GM21786 (cell line): ENCODE measurements around the gene ATG7.
"Not testable (repeated sequence)": the region's sequence is repeated elsewhere in the genome, so short reads cannot be mapped to it uniquely, and the experiment has no call there.

ENCODE experiments used
- ATAC-seq: cut with Tn5 transposase; IDR thresholded peaks from one replicate; pipeline ENCODE4 v1.9.1; 2021; ENCODE audit not compliant: unreplicated experiment

ATG7 gene

DNA sequence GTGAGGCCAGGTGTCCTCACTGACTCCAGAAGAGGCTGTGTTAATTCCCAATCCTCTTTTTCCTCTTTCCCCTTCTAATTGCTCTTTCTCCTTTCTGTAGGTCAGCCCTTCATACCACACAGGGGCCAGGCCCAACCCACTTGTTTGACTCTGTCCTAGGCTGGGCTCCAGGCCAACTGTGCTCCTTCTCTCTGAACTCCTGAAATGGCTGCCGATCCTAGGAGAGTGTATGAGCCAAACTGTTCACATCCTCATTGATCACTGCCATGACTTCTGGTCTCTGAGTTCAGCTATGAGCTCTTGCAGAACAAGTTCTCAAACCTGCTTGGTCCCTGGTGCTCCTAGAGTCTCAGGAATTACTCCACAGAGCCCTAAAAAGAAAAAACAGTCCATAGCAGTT, 226.4 kb downstream of the ATG7 start:
- no peak for ATAC-seq

DNA sequence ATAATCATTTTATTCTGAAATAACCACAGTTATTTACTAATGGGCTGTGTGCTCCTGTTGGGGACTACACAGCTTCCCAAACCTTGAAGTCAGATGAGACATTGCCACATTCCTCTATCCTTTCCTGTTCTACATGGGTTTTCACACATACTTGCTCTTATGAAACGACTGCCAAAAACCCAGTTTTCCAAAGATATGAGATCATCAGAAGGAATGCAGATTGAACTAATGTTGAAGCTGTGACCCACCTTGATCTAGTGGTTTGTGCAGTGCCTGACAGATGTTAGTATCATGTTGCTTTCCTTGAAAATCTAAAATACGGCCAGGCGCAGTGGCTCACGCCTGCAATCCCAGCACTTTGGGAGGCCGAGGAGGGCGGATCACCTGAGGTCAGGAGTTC, 226.9 kb downstream of the ATG7 start:
- ATAC-seq = no peak

DNA sequence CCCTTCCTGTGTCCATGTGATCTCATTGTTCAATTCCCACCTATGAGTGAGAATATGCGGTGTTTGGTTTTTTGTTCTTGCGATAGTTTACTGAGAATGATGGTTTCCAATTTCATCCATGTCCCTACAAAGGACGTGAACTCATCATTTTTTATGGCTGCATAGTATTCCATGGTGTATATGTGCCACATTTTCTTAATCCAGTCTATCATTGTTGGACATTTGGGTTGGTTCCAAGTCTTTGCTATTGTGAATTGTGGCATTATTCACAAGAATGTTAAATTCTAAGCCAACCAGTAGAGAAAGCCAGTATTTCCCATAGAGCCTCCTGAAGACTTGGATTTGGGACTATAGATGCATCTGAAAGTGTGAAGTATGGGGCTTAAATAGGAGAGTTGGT, 230.2 kb downstream of the ATG7 start:
- ATAC-seq = not testable (repeated sequence)

DNA sequence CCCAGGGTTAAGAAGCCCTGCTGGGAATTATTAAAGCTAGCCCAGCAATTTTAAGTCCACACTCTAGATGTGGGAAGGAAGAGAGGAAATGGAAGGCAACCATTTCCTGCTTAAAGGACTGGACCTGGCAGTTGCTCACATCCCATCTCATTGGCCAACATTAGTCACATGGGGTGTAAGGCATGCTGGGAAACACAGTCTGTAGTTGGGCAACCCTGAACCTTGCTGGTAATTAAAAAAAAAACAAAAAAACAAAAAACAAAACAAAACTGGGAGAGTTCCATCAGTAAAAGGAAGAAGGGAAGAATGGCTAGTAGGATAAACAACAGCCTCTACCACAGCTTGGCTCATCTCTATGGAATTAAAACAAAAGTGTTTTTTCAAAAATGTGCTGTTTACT, 235.5 kb downstream of the ATG7 start:
- ATAC-seq = no peak

DNA sequence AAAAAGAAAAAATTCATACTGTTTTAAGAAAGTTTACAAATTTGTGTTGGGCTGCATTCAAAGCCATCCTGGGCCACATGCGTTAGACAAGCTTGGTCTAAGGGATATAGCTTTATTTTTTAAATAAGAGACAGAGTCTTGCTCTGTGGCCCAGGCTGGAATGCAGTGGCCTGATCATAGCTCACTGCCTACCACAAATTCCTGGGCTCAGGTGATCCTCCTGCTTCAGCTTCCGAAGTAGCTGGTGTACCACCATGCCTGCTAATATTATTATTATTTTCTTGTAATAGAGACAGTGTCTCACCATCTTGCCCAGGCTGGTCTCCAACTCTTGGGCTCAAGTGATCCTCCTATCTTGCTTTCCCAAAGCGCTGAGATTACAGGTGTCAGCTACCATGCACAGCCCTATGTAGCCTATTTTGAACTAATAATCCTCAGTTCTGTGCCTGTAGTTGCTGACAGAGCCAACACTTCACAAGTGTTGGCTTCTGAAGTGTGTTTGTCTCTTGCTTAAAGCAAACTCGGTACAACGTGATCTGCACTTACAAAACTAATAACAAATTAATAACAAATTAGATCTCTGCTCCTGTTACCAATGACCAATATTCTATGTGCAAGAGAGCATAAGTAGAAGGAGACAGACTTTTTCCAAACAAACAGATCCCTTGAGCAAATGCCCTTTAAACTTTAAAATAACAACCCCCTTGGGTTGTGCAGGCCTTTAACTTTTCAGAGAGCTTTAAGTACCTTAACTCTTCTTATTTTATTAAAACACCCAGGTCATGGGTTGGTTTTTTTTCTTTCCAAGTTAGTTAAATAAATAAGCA, 236.4 kb downstream of the ATG7 start:
- ATAC-seq = no peak

DNA sequence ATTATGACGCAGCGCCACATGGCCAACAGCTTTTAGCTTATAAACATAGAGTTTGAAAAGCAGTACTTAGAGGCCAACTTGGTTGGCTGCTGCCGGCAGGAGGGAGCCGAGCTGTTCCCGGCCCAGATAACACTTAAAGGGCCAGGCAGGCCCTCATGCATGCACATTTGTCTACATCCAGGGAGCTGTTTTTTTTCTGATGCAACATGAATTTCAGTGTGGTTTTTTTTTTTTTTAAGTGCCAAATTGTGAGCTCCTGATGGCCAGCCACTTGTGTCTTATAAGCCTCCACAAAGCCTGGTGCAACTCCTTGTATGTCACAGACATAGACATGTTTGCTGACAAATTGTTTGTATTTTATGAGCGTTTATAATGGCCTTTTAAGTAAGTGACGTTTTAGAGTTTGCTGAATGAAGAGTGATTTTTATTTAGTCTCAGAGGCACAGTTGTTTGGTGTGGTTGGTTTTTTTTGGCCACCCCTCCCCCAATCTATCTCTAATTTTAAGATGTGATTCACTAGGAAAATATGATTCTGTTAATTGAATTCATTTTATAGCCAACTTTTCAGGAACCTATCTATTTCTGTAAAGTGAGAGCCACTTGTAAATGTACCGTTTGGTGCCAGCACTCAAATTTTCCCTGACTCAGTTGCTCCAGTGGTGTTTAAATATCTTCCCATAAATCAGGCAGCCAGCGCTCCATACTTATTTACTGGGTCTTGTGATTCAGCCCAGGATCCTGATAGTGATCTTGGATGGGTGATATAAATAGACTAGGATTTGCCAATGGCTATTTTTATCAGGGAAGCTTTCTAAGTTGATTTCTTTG, 237.2 kb downstream of the ATG7 start:
- no peak for ATAC-seq

DNA sequence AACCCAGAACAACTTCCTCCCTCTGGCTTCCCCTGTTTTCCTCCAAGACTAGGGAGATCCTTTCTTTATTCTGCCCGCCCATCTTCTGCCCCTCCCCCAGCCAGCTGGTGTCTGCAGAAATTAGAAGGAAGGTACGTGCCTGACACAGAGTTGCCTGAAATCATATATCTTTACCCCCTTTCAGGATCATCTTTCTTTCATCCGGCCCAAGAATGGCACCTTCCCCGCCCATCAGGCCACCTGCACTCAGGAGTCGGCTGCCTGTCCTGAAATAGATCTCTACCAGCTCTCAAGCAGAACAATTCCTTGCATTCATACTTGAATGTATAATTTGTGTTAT, 237.8 kb downstream of the ATG7 start:
- ATAC-seq = no peak

DNA sequence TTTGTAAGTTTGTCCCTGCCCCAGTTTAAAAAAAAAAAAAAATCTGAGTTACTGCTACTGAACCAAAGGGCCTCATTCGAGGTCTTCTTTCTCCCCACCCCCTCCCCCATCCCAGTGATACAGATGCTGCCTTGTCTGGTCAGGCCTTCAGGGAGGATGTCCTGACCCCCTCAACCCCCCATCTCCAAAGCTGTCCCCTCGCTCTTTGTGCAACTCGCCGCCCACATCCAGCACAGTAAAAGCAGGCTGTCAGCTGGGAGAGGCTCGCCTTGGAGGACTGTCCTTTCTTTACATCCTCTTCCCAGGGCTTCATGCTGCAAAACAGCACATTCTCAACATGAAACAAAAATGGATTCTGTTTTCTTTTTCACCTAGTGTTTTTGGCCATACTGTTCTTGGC, 238.2 kb downstream of the ATG7 start:
- ATAC-seq = no peak

DNA sequence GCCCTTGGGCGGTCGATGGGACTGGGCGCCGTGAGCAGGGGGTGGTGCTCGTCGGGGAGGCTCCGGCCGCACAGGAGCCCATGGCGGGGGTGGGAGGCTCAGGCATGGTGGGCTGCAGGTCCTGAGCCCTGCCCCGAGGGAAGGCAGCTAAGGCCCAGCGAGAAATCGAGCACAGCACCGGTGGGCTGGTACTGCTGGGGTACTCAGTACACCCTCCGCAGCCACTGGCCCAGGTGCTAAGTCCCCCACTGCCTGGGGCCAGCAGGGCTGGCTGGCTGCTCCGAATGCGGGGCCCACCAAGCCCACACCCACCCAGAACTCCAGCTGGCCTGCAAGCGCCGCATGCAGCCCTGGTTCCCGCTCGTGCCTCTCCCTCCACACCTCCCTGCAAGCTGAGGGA, 239.4 kb downstream of the ATG7 start:
- not testable (repeated sequence) for ATAC-seq

DNA sequence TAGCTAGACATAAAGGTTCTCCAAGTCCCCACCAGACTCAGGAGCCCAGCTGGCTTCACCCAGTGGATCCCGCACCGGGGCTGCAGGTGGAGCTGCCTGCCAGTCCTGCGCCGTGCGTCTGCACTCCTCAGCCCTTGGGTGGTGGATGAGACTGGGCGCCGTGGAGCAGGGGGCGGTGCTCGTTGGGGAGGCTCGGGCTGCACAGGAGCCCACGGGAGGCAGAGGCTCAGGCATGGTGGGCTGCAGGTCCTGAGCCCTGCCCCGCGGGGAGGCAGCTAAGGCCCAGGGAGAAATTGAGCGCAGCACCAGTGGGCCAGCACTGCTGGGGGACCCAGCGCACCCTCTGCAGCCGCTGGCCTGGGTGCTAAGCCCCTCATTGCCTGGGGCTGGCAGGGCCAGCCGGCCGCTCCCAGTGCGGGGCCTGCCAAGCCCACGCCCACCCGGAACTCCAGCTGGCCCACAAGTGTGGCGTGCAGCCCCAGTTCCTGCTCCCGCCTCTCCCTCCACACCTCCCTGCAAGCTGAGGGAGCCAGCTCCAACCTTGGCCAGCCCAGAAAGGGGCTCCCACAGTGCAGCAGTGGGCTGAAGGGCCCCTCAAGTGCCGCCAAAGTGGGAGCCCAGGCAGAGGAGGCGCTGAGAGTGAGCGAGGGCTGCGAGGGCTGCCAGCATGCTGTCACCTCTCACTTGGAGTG, 241.1 kb downstream of the ATG7 start:
- not testable (repeated sequence) for ATAC-seq

DNA sequence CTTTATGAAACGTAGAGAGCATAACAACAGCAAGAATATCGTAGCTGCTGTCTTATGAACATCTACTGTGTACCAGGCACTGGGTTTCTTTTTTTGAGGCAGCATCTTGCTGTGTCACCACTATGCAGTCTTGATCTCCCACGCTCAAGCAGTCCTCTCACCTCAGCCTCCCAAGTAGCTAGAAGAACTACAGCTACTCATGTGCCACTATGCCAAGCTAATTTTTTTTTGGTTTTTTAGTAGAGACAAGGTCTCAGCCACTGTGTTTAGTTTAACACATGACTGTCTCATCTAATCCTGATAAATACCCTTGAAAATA, 241.6 kb downstream of the ATG7 start:
- no peak for ATAC-seq

DNA sequence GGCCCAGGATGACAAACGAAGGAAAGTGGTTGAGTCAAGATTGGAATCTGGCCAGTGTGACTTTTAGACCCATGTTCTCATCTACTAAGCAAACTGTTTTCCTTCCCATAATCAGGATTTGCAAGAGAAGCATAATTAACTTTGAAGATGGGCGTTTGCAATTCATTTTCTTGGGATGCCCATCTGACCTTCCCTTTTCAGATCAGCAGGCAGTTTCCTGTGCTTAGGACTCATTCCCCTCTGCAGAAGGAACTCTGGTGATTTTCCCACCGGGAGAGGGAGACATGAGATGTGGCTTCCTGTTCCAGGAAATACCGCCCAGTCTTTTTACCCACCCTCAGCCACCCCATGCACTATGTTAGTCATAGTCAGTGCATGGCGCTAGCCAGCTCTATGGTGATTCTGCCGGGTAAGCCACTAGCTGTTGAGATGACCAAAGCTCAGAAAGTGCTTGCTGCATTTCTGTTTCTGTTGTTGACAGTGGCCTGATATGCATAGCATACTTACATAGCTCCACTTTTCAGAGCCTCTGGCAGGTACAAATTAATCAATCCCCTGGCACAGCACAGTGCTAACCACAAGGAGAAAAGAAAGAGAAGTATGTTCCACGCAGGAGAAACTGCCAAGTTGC, 242.1 kb downstream of the ATG7 start:
- ATAC-seq = no peak

DNA sequence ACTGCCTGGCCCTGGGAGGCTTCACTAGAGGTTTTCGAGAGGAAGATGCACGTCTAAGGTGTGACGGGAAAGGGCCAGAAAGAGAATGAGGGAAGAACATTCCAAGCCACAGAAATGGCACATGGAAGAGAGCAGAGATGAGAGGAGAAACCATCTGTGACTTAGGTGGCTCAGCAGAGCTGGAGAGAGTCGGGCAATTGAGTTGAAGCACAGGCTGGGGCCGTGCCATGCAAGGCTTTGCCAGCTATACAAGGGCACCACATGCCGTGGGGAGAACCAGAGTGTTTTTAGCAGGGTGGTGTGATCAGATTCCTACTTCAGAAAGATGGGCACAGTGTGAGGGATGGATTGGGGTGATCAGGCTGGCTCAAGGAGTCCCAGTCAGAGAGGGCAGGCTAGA, 245.4 kb downstream of the ATG7 start:
- ATAC-seq = no peak

DNA sequence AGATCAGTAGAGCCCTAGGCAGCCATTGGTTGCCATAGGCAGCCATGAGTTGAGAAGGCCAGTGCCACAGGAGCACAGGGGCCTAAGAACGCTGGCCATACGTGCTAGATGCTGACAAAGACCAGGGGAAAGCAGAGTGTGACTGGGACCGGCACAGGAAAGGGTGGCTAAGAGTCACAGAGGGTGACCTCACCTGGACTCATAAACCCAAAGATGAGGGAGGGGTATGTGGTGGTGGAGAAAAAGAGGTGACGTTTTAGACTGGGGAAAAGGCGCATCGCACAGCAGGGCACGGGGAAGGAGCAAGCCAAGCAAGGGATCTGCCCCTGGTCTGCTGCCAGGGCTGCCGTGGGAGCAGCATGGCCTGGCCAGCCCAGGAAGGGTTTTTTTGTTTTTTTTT, 249.0 kb downstream of the ATG7 start:
- ATAC-seq = no peak

DNA sequence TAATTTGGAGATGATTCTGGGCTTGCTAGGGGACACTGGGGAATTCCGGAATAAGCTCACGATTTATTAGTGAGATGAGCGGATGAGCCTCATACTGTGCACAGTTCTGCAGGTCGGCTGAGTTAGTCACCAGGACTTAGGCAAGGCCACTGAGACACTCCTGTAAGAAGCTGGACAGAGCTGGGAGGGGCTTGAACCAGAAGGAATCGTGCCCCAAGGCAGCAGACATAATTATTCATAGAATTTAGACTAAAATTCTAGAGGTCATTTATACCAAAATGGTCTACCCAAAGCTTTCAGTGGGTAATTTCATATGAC, 250.2 kb downstream of the ATG7 start:
- no peak for ATAC-seq

DNA sequence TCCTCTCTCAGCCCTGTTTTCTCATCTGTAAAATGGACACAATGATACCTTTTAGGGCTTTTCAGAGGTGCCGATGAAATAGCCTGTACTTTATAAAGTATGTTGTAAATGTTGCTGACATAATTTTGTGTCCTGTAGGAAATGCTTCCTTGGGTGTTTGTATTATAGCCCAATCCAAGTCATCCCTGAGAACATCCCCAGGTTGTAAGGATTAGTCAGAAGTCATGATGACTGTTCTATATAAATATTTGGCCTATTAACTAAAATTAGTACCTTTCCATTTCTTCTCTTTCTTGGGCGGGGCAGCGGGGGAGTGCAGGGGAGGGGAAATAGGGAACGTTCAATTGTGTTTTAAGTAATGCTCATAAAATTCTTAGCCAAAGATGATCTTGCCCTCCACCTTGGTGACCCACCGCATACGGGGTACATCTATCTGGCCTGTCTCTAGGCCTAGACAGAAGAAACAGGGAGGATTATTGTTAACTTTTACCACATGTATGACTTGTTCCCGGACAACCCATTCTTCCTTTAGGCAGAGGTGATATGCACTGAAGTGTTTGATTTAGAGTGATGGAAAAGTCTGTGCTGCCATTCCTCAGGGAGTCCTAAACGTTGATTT, 250.9 kb downstream of the ATG7 start:
- no peak for ATAC-seq

DNA sequence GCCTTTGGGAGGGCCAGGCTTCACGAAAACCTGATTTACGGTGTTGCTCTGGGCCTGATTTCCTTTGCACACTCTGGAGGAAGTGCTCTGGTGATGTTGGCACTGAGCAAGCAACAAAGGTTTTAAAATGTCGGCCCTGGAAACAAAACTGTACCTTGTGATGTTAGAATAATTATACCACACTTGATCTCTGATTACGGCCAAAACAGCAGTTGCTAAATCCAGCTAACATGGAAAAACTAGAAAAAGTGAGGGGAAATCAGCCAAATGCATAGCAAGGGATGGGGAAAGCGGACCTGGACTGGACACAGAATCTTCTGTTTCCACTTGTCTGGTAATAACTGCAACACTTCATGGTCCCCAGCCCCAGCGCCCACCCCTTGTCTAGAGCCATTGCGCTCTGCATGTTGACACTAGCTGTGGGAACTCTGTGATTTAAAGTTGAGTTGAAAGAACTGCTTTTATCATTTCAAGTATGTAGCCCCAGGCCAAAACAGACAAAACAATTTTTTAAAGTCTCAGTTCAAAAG, 251.4 kb downstream of the ATG7 start:
- ATAC-seq = no peak

DNA sequence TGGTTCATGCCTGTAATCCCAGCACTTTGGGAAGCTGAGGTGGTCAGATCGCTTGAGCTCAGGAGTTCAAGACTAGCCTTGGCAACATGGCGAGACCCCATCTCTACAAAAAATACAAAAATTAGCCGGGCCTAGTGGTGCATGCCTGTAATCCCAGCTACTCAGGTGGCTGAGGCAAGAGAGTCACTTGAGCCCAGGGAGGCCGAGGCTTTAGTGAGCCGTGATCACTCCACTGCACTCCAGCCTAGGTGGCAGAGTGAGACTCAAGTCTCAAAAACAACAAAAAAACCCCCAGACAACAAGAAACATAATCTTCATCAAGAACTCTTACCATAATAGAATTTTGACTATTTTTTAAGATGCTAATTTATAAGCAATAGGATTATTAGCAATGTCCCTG, 253.9 kb downstream of the ATG7 start:
- ATAC-seq = not testable (repeated sequence)

DNA sequence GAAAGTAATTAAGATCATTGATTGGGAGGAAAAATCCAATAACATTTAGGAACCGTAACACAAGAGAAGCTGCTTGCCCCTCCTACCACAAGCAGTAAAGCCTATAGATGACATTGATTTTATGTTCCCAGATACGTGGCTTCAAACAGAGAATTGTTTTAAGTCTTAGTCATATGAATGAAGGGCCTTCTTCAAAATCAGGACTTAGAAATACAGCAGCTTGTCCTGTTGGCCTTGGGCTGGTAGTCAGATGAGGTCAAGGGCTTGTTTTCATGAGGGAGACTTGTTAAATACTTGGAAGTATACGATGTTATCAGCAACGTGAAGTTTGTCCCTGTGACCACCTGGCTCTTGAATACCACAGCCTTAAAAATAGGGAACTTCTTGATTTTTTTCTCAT, 257.1 kb downstream of the ATG7 start:
- ATAC-seq = no peak

DNA sequence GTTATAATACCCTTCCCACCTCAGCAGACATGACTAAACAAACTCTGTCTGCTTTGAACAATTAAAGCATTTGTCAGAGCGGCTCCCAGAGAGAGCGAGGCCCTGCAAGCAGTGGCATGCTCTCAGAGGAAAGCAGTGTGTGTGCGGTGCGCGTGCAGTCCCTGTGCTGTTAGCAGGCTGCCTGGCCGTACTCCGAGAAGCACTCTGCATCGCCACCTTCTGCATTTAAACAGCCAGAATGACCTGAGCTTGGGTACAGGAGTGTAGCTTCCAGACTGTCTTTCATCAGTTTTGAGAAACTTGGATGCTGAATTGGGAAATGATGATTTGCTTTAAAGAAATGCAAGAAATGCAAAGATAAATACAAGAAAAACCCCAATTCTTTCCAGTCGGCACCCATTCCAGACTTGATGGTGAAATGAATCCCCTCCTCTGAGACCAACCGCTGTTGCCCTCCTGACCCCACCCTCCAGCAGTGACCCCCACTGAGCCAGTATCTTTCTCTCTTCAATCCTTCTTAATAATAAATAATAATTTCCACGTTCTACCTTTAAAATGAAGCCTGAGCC, 258.0 kb downstream of the ATG7 start:
- no peak for ATAC-seq

DNA sequence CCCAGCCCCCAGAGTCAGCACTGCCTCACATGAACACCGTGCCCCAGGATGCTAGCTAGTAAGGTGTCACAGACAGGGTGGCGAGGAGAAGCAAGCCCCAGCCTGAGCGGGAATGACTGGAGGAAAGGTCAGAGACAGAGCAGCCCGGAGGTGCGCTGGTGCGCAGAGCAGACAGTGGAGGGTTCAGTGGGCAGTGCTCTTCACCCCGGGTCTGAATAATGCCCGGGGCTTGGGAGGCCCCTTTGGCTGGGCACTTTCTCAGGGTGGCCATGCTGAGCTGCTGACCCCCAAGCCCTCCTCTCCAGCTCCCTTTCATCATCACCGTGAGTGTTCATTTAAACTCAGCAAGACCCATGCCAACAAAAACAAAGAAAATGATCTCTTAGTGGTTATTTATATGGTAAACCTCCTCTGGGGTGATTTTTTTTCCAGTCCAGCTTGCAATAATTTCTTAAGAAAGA, 260.8 kb downstream of the ATG7 start:
- no peak for ATAC-seq
